ENCODE measurements around the gene NKAIN4. TPM values are rescaled to one million over a fixed set of nuclear protein-coding genes. Genes with fewer than 3 reads are reported as not detected.

The NKAIN4 gene
- total RNA-seq, 1 donor from 2014 or later: 3.0 TPM

DNA sequence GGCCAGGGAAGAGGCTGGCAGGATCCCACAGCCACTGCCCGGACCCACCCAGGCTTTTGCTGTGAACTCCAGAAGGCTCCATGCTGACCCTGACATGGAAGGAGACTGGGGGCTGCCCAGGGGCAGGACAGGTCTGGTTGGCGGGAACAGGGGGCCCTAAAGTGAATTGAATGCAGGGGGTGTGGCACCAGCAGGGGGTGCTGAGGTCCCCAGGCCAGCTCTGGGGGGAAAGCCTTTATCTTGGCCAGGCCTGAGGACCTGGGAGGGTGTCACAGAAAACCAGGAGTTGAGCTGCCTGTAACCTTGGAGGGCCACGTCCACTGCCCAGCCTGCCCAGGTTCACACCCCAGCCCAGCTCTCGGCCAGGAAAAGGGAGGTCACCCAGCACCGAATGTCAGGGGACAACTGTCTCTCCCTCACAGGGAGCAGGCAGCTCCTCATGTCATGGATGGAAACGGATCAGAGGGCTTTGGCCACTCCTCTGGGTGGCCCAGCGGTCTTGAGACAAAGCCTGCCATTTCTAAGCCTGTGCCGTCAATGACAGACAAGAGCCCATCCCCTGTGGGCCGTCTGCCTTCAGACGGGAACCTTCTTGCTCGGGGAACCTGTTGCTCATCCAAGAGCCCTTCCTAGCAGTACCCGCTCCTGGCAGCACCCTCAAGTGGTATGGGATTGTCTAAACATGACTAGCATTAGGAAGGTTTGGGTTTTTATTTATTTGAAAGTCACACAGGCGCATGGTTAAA is 35.4 kb downstream of the NKAIN4 start:
- TF ChIP-seq, protein P1, sequence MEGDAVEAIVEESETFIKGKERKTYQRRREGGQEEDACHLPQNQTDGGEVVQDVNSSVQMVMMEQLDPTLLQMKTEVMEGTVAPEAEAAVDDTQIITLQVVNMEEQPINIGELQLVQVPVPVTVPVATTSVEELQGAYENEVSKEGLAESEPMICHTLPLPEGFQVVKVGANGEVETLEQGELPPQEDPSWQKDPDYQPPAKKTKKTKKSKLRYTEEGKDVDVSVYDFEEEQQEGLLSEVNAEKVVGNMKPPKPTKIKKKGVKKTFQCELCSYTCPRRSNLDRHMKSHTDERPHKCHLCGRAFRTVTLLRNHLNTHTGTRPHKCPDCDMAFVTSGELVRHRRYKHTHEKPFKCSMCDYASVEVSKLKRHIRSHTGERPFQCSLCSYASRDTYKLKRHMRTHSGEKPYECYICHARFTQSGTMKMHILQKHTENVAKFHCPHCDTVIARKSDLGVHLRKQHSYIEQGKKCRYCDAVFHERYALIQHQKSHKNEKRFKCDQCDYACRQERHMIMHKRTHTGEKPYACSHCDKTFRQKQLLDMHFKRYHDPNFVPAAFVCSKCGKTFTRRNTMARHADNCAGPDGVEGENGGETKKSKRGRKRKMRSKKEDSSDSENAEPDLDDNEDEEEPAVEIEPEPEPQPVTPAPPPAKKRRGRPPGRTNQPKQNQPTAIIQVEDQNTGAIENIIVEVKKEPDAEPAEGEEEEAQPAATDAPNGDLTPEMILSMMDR (IDR thresholded peaks at IDR 0.05): peak; percentile 13
- DNase-seq (ENCODE audit: low spot score): no peak
- Mint-ChIP-seq H3K27me3 (ENCODE audit: low read depth) (peaks cover 10% of the 10 kb centered on the region), H3K36me3 (ENCODE audit: low read depth) (no peaks in the 10 kb centered on the region), H3K9me3 (ENCODE audit: low read depth) (no peaks in the 10 kb centered on the region), H3K27ac (ENCODE audit: unreplicated experiment) (no peak overlapping the region), H3K4me3 (ENCODE audit: unreplicated experiment) (no peak overlapping the region), H3K4me1 (ENCODE audit: low read depth) (peaks cover 28% of the 10 kb centered on the region)

DNA sequence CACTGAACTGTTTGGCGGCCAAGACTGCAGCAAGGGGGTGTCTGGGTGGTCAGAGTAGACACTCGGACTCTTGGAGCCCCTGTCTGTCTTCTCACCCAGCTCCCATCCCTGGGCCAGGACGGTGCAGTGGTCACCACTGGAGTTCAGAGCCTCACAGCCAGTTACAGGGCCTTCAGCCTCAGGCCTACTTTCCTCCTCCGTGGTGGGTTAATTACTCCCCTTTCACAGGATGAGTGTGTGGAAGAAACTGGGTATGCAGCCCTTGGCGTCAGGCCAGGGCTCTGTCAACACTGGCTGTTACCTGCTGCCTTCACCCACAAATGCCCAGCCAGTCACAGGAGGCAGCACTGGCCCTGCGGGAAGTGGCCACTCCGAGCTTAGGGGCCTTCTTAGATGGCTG is 36.6 kb downstream of the NKAIN4 start:
- Mint-ChIP-seq H3K4me1 (ENCODE audit: low read depth) (peaks cover 31% of the 10 kb centered on the region), H3K27ac (ENCODE audit: unreplicated experiment) (no peak overlapping the region), H3K36me3 (ENCODE audit: low read depth) (peaks cover 4% of the 10 kb centered on the region), H3K9me3 (ENCODE audit: low read depth) (no peaks in the 10 kb centered on the region), H3K4me3 (ENCODE audit: unreplicated experiment) (no peak overlapping the region), H3K27me3 (ENCODE audit: low read depth) (peaks cover 10% of the 10 kb centered on the region)
- no peak for DNase-seq (ENCODE audit: low spot score)
- TF ChIP-seq, protein P1 (IDR thresholded peaks at IDR 0.05): no peak

GRCh38 chr20:63216849-63217471 is 37.3 kb downstream of the NKAIN4 start:
- peaks cover 39% of the 10 kb centered on the region for H3K4me1 Mint-ChIP-seq (ENCODE audit: low read depth)
- TF ChIP-seq, protein P1 (IDR thresholded peaks at IDR 0.05): no peak
- H3K27me3 Mint-ChIP-seq (ENCODE audit: low read depth): peaks cover 10% of the 10 kb centered on the region
- H3K4me3 Mint-ChIP-seq (ENCODE audit: unreplicated experiment): peak overlapping the region; percentile 77
- peaks cover 7% of the 10 kb centered on the region for H3K36me3 Mint-ChIP-seq (ENCODE audit: low read depth)
- no peaks in the 10 kb centered on the region for H3K9me3 Mint-ChIP-seq (ENCODE audit: low read depth)
- H3K27ac Mint-ChIP-seq (ENCODE audit: unreplicated experiment): peak overlapping the region; percentile 76
- no peak for DNase-seq (ENCODE audit: low spot score)

GRCh38 chr20:63216041-63216848 is 38.0 kb downstream of the NKAIN4 start, which contains the start of gene YTHDF1:
YTHDF1 (minus strand) TSS chr20:63216131; CDS start chr20:63215892, 239 bp downstream.
- peak within 1 kb of the TSS; percentile 98 for H3K4me3 Mint-ChIP-seq (ENCODE audit: unreplicated experiment)
- H3K36me3 Mint-ChIP-seq (ENCODE audit: low read depth): peaks cover 8% of the 10 kb centered on the region
- DNase-seq (ENCODE audit: low spot score): no peak
- TF ChIP-seq, protein P1 (IDR thresholded peaks at IDR 0.05): no peak
- no peaks in the 10 kb centered on the region for H3K9me3 Mint-ChIP-seq (ENCODE audit: low read depth)
- peaks cover 41% of the 10 kb centered on the region for H3K4me1 Mint-ChIP-seq (ENCODE audit: low read depth)
- H3K27ac Mint-ChIP-seq (ENCODE audit: unreplicated experiment): peak within 1 kb of the TSS; percentile 94
- H3K27me3 Mint-ChIP-seq (ENCODE audit: low read depth): peaks cover 10% of the 10 kb centered on the region

Measured in chondrocyte (in vitro differentiated cells).